ENCODE results near the gene FAM237B.

Gene FAM237B

GRCh38 chr7:90311175-90311574 is 9.9 kb downstream of the FAM237B start:
- no peak for TF ChIP-seq POLR2AphosphoS5 (IDR thresholded peaks at IDR 0.05; ENCODE audit: low read depth)
- no peak for TF ChIP-seq GABPA (IDR thresholded peaks at IDR 0.05; ENCODE audit: low read depth)
- no peak for TF ChIP-seq REST (IDR thresholded peaks at IDR 0.05; ENCODE audit: insufficient replicate concordance, low read depth)
- no peak for TF ChIP-seq CTCF (IDR thresholded peaks at IDR 0.05; ENCODE audit: insufficient read depth, low read length)
- no peak for DNase-seq (ENCODE audit: low read depth in 1 of 2, low spot score in 1 of 2)
- Histone ChIP-seq H3K27me3 (ENCODE audit: insufficient read depth, poor library complexity, severe bottlenecking) (no peaks in the 10 kb centered on the region), H3K4me3 (replicated peaks; ENCODE audit: insufficient read depth, low read length) (no peak overlapping the region), H3K27ac (replicated peaks) (no peak overlapping the region)

GRCh38 chr7:90309872-90310271 is 11.2 kb downstream of the FAM237B start:
- DNase-seq (ENCODE audit: low read depth in 1 of 2, low spot score in 1 of 2): no peak

GRCh38 chr7:90303241-90303640 is 17.9 kb downstream of the FAM237B start:
- TF ChIP-seq GABPA (IDR thresholded peaks at IDR 0.05; ENCODE audit: low read depth) (no peak), SPI1 (IDR thresholded peaks at IDR 0.05; ENCODE audit: borderline replicate concordance, low read depth) (no peak), POLR2AphosphoS5 (IDR thresholded peaks at IDR 0.05; ENCODE audit: low read depth) (no peak), CTCF (IDR thresholded peaks at IDR 0.05; ENCODE audit: insufficient read depth, low read length) (no peak), REST (IDR thresholded peaks at IDR 0.05; ENCODE audit: insufficient replicate concordance, low read depth) (no peak)
- H3K4me3 ChIP-seq (replicated peaks; ENCODE audit: insufficient read depth, low read length): no peak overlapping the region
- no peaks in the 10 kb centered on the region for H3K27me3 ChIP-seq (ENCODE audit: insufficient read depth, poor library complexity, severe bottlenecking)
- H3K27ac ChIP-seq (replicated peaks): no peak overlapping the region
- DNase-seq (ENCODE audit: low read depth in 1 of 2, low spot score in 1 of 2): no peak

More at GRCh38 chr7:90309872-90310271, 11.2 kb downstream of the FAM237B start:
- Histone ChIP-seq H3K27me3 (ENCODE audit: insufficient read depth, poor library complexity, severe bottlenecking) (no peaks in the 10 kb centered on the region), H3K27ac (replicated peaks) (no peak overlapping the region), H3K4me3 (replicated peaks; ENCODE audit: insufficient read depth, low read length) (no peak overlapping the region)
- TF ChIP-seq CTCF (IDR thresholded peaks at IDR 0.05; ENCODE audit: insufficient read depth, low read length) (no peak), SPI1 (IDR thresholded peaks at IDR 0.05; ENCODE audit: borderline replicate concordance, low read depth) (no peak), REST (IDR thresholded peaks at IDR 0.05; ENCODE audit: insufficient replicate concordance, low read depth) (no peak), POLR2AphosphoS5 (IDR thresholded peaks at IDR 0.05; ENCODE audit: low read depth) (no peak), GABPA (IDR thresholded peaks at IDR 0.05; ENCODE audit: low read depth) (no peak)

Data from HL-60 (cell line).